Measurements from ENCODE around the gene GRPEL1.

The GRPEL1 gene

DNA sequence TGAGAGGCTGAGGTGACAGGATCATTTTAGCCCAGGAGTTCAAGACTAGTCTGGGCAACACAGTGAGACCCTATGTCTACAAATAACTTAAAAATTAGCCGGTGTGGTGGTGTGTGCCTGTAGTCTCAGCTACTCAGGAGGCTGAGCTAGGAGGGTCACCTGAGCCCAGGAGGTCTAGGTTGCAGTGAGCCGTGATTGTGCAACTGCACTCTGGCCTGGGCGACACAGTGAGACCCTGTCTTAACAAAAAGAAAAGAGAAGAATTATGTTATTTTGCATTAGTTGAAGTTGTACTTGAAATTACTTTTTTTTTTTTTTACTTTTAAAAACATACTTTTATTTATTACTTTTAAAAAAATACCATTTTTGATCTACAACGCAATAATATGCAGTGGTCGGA is 46.5 kb downstream of the GRPEL1 start:
- DNase-seq = no peak

GRCh38 chr4:7020856-7021255 is 47.0 kb downstream of the GRPEL1 start:
- DNase-seq = no peak

DNA sequence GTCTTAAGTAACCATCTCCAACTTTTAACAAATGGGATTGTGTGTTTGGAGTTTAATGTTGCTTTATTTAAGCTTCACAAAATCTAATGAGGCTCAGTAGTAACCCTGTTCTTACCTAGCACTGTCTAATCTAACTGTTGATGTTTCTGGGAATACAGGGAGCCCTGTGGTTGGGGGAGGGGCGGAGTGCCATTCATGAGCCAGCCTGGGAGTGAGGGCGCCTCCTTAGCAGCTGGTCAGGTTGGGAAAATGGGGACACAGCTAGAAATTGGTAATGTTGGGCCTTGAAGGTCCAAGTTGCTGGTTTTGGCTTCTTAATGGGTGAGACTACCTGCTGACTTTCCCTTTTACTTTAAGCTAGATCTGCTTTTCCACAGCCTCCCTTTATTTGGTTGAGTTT is 47.6 kb downstream of the GRPEL1 start:
- DNase-seq = no peak

- no peak for DNase-seq
These were observed 48.5 kb downstream of the GRPEL1 start for GRCh38 chr4:7019367-7019766.

DNA sequence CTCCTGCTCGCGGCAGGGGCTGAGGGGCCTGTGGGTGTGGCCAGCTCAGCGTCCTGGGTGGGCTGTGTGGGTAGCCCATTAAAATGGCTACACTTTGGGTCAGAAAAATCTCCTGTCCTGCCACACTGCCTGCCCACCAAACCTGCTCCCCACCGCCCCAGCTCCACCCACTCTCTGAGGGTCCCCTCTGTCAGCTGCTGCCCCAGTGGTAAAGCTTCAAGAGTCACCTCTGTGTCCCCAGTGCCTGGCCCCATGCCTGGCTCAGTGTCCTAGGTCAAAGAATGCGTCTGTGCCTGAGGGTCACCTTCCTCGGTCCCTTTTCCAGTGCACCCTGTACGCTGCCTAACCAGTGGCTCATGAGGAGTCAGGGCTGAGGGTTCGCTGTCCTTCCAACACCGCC is 49.6 kb downstream of the GRPEL1 start:
- DNase-seq = no peak

GRCh38 chr4:7017446-7018048 is 50.3 kb downstream of the GRPEL1 start:
- DNase-seq = no peak

- DNase-seq = no peak
These were observed 51.4 kb downstream of the GRPEL1 start for GRCh38 chr4:7016512-7016911.

DNA sequence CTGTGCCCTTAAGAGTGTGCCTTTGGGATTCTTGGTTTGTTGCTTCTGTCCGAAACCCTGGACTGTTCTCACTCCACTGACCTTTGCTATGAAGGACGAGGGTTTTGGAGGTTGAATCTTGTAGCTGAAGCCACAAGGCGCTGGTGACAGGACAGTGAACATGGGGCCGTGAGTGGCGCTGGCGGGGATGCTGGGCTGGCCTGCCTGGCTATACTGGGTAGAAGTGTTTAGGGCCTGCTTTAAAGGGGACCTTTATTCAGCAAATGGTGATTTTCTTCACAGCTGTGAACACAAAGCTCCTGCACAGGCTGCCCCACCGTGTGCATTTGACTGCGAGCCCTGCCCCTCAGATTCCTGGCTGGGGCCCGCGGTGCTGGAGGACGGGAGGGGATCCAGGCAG is 51.8 kb downstream of the GRPEL1 start:
- DNase-seq = no peak

DNA sequence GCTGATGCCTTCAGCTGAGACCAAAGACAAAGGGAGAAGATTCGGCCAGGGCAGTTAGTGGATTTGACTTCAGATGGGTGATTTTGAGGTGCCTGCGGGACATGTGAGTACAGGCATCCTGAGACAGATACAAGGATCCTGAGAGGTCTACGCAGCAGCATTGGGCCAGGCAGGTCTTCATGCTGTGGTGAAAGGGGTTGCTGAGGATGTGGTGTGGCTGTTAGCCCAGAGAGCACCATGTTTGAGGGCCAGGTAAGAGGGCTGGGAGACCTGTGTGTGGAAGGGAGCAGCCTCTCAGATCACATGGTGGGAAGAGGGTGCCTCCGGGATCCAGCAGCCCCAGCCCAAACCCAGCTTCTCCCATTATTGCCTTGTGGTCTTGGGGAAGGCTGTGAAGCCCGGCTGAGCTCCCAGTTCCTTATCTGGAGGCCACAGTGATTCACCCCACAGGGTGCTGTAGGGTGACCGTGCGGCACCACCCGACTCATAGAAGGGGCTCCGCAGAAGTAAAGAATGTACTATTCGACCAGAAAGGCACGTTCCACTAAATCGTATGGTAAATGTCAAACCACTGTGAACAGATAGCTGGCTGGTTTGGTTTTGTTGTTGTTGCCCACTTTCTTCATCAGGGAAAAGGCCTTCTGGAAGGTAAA is 52.4 kb downstream of the GRPEL1 start:
- DNase-seq = no peak

GRCh38 chr4:7014815-7015214 is 53.0 kb downstream of the GRPEL1 start:
- DNase-seq = no peak

- DNase-seq = no peak
These were observed 54.7 kb downstream of the GRPEL1 start for GRCh38 chr4:7013175-7013574.

DNA sequence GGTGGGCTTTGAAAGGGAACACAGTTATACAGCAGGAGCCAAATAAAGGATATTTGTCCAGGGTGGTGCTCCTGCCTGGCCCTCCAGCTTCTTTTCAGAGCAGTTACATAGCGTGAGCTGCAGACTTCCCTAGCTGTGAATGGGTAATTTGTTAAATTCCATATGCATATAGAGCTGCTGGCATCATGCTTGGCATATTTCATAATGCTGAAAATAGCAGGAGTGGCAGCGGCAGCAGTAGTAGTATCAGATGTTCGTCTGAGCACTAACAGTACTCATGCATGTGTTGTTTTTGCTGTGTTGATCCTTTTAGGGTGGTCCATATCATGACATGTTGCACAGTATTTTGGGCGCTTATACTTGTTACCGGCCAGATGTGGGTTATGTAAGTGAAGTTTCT is 58.3 kb downstream of the GRPEL1 start:
- no peak for DNase-seq
